ENCODE data around the gene CSMD2.

CSMD2 gene

GRCh38 chr1:34156739-34157138, 8.3 kb downstream of the CSMD2 start:
- no peak for DNase-seq (ENCODE audit: low read depth in 4 of 4, low spot score in 1 of 4)

- no peak for DNase-seq (ENCODE audit: low read depth in 4 of 4, low spot score in 1 of 4)
These were observed 9.2 kb downstream of the CSMD2 start for GRCh38 chr1:34155860-34156259.

DNA sequence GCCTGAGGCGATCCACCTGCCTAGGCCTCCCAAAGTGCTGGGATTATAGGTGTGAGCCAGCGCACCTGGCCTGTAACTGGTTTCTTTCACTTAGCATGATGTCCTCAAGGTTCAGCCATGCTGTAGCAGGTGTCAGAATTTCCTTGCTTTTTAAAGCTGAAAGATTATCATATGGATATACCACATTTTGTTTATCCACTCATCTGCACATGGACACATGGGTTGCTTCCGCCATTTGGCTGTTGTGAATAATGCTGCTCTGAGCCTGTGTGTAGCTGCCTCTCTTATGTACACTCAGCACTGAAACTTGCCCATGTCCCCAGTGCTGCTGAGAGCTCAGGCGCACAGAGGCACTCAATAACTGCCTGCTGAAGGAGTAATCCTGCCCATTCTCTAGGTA, 11.8 kb downstream of the CSMD2 start:
- no peak for DNase-seq (ENCODE audit: low read depth in 4 of 4, low spot score in 1 of 4)

- no peak for DNase-seq (ENCODE audit: low read depth in 4 of 4, low spot score in 1 of 4)
These were observed 15.5 kb downstream of the CSMD2 start for GRCh38 chr1:34149501-34149900.

GRCh38 chr1:34147301-34147700, 17.7 kb downstream of the CSMD2 start:
- DNase-seq (ENCODE audit: low read depth in 4 of 4, low spot score in 1 of 4), result no peak

GRCh38 chr1:34144766-34145165, 20.3 kb downstream of the CSMD2 start:
- DNase-seq (ENCODE audit: low read depth in 4 of 4, low spot score in 1 of 4), result no peak

- DNase-seq (ENCODE audit: low read depth in 4 of 4, low spot score in 1 of 4), result no peak
These were observed 21.1 kb downstream of the CSMD2 start for GRCh38 chr1:34143975-34144374.

GRCh38 chr1:34140011-34140676, 24.9 kb downstream of the CSMD2 start:
- DNase-seq (ENCODE audit: low read depth in 4 of 4, low spot score in 1 of 4), result no peak

DNA sequence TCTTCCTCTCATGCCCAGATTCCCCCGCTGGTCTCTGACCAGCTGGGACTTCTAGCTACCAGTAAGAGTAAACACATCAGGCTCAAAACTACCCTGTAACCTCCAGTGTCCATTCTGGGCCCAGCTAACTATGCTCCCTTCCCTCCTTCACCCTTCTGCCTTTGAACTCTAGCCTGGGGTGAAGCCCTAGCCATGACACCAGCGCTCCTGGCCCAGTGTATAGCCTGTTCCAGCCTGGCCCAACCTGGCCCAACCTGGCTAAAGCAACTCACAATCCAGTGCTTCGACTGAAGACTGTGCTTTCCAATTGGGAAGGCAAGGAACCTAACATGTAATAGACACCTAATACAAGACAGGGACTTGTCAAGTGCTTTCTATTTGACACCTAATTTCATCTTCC, 27.6 kb downstream of the CSMD2 start:
- DNase-seq (ENCODE audit: low read depth in 4 of 4, low spot score in 1 of 4), result no peak

DNA sequence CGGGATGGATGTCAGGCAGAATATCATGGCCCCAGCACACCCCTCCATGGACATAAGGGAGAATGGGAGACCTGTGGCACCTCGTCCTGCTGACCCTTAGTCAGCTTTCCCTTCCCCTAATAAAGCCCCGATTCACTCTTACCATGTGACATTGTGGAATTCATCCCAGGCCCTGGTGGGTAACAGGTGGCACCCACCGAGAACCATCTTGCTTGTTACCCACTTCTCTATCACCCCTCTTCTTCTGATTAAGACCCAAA, 32.9 kb downstream of the CSMD2 start:
- no peak for DNase-seq (ENCODE audit: low read depth in 4 of 4, low spot score in 1 of 4)

- DNase-seq (ENCODE audit: low read depth in 4 of 4, low spot score in 1 of 4), result no peak
These were observed 33.5 kb downstream of the CSMD2 start for GRCh38 chr1:34131396-34132160.

DNA sequence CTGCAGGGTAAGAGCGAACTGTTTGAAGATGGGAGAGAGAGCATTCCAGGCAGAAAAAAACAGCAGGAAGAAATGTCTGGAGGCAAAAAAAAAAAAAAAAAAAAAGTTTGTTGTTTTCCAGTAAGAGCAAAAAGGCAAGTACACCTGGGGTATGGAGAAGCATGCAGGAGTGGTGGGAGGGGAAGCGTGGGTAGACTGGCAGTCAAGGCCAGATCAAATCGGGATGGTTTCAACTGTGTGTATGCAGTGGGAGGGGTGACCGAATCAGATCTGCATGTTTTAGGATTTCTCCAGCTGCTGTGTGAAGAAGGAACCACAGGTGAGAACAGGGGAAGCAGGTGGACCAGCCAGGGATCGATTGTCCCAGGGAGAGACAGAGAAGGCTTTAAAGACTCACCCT, 34.7 kb downstream of the CSMD2 start:
- DNase-seq (ENCODE audit: low read depth in 4 of 4, low spot score in 1 of 4), result no peak

GRCh38 chr1:34129630-34130029, 35.4 kb downstream of the CSMD2 start:
- no peak for DNase-seq (ENCODE audit: low read depth in 4 of 4, low spot score in 1 of 4)

DNA sequence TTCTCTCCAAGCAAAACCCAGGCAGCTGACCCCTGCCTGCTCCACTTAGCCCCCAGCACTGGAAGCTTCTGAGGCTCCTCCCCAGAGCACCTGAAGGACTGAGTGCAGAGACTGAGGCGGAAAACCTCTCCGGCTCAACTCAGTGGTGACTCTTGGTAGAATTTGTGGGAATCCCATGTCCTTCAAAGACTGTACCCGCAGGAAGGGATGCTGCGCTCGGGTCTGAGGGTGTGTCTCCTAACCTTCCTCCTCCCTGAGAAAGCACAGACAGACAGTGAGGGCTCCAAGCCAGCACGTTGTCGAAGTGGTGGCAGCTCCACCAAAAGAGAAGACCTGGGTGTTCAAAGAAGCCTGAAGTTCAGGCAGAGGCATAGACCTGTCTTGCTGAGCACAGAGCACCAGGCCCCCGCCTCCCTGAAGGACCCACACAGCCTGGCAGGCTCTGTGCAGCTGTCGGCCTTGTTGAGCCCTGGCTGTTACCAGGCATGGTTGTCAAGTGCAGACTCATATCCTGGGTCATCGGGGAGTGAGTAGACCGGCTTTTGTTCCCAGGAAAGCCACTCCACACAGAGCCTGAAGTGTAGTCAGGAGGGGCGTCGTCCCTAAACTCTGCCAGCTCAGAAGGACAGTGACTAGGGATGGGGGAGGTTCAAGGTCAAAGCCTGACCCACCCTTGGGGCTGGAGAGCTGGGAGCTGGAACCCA, 36.7 kb downstream of the CSMD2 start:
- no peak for DNase-seq (ENCODE audit: low read depth in 4 of 4, low spot score in 1 of 4)

GRCh38 chr1:34127006-34128000, 37.7 kb downstream of the CSMD2 start:
- DNase-seq (ENCODE audit: low read depth in 4 of 4, low spot score in 1 of 4), result no peak

DNA sequence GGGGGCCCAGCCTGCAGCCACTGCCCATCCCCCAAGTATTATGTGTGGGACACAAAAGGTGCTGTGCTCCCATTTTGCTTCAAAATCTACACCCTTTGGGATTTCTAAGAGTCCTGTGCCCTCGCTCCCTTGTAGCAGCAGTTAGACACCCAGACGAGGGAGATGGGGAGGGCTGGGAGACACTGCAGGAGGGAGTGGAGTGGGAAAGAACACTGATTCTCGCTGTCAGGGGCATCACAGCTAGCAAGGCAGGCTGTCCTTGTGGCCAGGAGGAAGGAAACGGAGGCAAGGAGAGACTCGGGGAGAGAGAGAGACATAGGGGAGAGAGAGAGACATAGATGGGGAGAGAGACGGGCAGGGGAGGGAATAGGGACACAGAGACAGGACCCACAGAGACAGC, 38.5 kb downstream of the CSMD2 start:
- no peak for DNase-seq (ENCODE audit: low read depth in 4 of 4, low spot score in 1 of 4)

DNA sequence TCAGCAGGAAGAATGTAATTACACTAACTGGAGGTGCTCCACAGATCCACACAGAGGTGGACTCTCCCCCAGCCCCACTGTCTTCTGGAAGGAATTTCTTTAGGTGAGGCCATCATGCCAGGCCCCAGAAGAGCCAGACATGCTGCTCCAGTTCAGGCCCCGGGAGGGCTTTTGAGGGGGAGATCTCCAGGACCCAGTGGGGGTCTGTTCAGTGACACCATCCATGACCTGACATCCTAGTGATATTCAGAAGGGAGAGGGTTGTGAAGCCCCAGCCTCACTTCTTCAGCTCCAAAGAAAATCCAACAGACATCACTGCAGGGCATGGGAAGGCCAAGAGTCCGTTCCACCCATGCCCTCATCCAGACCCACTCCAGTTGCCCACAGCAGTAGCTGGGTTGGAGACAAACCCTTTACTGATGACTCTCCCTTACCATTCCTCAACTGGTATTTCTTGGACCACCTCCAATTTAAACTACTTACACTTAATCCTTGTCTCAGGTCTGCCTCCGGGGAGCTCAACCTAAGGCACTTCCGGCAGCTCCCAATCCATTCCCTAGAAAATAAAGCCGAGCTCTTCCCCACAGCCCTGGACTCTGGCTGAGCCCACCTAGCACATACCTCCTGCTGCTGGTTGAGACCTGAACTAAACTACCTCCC, 39.2 kb downstream of the CSMD2 start:
- DNase-seq (ENCODE audit: low read depth in 4 of 4, low spot score in 1 of 4), result no peak

DNA sequence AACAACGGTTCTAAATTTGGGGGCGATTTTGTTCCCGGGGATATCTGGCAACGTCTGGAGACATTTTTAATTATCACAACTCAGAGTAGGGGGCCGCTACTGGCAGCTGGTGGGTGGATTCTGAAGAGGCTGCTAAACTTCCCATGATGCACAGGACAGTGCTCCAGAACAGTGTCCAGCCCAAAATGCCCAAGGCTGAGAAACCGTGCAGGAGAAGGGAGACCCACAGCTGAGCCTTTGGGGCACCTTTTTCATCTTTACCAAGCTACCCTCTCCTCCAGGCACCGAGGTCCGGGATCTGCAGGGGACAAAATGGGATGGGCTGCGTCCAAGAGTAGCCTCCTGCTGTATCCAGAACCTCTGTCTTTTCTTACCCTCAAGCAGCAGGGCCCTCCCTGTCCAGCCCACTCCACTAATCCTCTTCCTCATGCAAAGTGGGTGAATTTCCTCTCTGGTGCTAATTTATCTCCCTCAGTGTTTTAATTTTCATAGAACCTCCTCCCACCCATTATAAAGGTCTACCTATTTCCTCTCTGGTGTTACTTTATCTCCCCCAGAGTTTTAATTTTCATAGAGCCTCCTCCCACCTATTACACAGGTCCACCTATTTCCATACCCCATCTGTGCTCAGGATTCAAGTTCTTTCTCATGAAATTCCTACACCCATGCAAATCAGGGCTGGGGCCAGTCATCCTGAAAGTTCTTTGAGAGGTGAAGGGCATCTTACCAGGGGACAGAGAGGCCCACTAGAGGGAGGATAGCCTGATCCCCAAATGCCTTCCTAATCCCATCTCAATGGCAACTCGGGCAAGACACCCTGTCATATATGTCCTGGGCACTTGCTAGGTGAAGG, 42.7 kb downstream of the CSMD2 start:
- no peak for DNase-seq (ENCODE audit: low read depth in 4 of 4, low spot score in 1 of 4)

DNA sequence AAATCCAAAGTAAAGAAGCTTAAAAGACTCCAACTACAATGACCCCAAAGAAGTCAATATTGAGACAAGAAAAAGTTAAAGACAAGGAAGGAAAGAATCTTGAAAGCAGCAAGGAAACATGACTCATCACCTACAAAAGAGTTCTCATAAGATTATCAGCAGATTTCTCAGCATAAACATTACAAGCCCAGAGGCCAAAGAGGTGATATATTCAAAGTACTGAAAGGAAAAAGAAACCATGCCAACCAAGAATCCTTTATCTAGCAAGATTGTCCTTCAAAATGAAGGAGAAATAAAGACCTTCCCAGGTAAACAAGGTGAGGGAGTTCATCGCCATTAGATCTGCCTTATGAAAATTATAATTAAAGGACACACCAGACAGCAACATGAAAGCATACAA, 49.8 kb downstream of the CSMD2 start:
- no peak for DNase-seq (ENCODE audit: low read depth in 4 of 4, low spot score in 1 of 4)

DNA sequence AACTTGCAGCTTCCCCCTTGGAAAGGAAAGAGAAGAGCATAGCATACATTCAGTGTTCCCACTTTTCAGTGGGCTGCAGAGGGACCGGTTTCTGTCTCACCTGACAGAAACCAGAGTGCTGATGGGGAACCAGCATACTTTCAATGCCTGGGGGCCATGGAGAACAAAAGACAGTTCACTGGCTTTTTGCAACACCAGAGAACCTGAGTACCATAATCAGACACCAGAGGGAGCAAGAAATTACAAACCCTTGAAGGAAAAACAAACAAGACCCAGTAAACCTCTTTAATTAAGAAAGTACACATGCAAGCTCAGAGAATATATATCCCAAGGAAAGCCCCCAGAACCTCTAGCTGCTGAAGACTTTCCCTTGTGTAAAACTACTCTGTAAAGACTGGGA, 51.1 kb downstream of the CSMD2 start:
- DNase-seq (ENCODE audit: low read depth in 4 of 4, low spot score in 1 of 4), result no peak

All from stimulated activated CD4-positive, alpha-beta T cell treated with anti-CD3 and anti-CD28 coated beads, Interleukin-1b, Interleukin-23, amount 100 ng/mL, for 24 hours (primary cell).